Gastroesophageal sphincter (tissue), 3 donors: ENCODE measurements around the gene HOXA7.

Experiments used
- CTCF ChIP-seq, 4 experiments: fragments of 200-600 bp in 2 of 4; fragments of 450-650 bp in 2 of 4; sonication (generic) in 1 of 4; IDR thresholded peaks; one replicate each; pipeline ENCODE4 v1.5.1; 2017 to 2019; ENCODE audit warnings: antibody characterized with exemption in 4 of 4, mild to moderate bottlenecking in 2 of 4, moderate library complexity in 2 of 4
- EP300 ChIP-seq: sonication (generic); formaldehyde crosslinking; IDR thresholded peaks from one replicate; pipeline ENCODE4 v1.6.1; 2017; ENCODE audit warnings: antibody characterized with exemption, mild to moderate bottlenecking
- POLR2A ChIP-seq, 2 donors: fragments of 450-650 bp; IDR thresholded peaks; one replicate each; pipeline ENCODE4 v1.6.1; 2017; ENCODE audit warnings: antibody characterized with exemption in 2 of 2, mild to moderate bottlenecking in 2 of 2, moderate library complexity in 1 of 2

GRCh38 chr7:27165996-27166530, 9.6 kb upstream of the HOXA7 start:
- TF ChIP-seq EP300 (no peak), CTCF (IDR thresholded peaks at IDR 0.05) (no peak), POLR2A (IDR thresholded peaks at IDR 0.05) (no peak)
